HG02763 (cell line): ENCODE results near the gene PELI2.

Source experiments
- ATAC-seq: cut with Tn5 transposase; IDR thresholded peaks from one replicate; pipeline ENCODE4 v1.9.1; 2021; ENCODE audit warnings: mild to moderate bottlenecking, moderate library complexity; ENCODE audit not compliant: unreplicated experiment

PELI2 gene

DNA sequence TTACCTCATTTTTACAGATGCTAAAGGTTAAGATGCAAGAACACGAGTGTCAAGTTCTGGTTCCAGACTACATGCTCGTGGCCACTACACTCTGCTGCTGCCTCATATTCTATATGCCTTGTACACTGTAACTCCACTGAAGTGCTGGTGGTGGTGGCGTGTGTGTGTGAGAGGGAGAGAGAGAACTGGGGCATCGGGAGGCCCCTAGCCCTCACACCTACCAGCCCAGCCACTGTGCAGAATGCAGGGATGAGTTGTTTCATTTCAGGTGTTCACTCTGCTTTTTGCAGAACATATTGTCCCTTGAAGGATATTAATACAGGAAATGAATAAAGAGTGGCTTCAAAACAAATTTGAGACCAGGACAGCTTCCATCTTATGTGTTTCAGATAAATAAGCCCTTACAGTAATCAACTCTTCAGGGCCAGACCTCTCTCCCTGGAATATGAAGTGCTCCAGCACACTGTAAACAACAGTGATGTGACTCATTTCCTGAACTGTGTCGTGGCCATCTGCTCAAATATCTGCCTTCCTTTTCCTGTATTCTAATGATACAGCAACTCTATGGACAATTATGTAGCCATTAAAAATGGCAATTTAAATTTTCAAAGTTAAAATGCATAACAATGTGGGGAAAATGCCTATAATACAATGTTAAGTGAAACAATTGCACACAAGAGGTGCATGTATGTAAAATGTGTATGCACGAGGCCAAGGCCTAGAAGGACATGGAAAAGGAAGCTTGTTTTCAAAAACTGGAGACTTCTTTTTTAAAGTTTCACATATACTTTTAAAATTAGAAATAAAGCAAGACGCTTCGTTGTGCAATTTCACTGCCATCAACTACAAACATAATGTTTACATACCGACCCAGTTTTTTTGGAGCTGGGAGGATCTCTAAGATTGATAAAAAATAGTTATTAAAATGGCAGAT lies 215.4 kb downstream of the PELI2 start:
- ATAC-seq: no peak

DNA sequence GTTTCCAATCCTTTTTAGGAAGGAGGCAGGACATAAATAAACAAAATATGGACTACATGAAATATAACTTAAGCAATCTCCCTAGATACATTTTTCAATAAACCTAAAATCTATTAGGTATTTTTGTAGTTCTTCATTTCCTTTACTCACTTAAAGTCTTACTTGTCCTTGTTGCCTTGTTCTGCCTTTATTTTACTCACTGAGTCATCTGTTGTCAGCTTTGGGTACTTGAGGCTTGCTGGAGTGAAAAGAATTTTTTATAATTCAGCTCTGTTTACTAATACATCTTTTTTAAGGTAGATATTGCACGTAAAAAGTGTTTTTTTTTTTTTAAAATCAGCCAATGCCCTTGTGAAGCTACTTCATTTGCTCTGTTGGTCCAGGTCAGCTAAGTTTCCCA lies 216.2 kb downstream of the PELI2 start:
- ATAC-seq: no peak

DNA sequence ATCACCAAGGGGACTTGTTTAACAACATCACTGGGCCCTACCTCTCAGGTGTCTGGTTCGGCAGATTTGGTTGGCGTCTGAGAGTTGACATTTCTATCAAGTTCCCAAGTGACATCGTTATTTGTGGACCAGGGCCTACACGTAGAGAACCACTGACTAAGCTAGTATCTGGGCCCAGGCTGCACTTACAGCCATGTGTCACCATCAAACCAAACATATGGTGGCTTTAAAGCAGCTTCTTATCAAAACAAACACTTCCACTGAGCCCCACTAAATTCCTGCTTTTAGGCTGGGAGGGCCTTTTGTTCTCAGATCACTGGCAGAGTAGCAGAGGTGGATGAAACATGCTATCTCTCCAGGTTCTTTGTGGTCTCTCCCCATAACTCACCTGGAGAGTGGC lies 220.5 kb downstream of the PELI2 start:
- no peak for ATAC-seq

- ATAC-seq: no peak
Observed at GRCh38 chr14:56339855-56340701, 221.9 kb downstream of the PELI2 start.

DNA sequence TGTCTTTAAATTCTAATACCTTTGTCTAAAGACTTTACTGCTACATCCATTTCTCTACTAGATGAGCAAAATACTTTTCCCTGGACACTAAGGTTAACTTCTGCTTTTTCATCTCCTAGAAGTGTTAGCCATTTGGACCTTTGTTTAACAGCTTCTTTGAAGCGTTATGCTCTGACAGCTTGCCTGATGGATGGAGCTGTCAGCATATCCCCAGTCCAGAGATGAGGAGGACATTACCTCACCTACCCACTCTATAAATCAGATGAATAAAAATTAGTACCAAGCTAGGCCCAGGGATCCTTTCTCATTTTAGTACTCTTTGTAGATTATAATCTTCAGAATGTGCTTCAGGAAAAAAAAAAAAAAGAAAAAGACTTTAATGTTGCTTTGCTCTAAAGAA lies 222.7 kb downstream of the PELI2 start:
- no peak for ATAC-seq

- ATAC-seq: peak; percentile 62
Observed at GRCh38 chr14:56341766-56342493, 223.7 kb downstream of the PELI2 start.

GRCh38 chr14:56342494-56342942 lies 224.3 kb downstream of the PELI2 start:
- peak; percentile 28 for ATAC-seq

DNA sequence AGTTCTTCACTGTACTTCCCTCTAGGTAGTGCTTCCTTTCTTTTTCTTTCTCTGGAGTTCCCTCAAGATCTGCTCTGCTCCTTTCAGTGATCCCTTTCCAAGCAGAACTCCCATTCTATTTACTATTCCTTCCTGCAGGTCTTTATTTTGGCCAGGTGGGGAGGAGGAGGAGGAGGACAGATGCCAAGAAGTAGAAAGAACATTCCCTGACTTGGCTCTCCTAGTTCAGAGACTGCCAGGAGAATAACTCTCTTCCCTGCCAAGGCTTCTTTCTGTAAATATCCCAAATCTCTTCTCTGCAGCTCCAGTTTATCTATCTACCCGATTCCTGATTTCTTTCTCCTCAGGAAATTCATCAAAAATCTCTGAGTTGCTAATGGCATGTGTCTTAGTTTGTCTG lies 231.7 kb downstream of the PELI2 start:
- ATAC-seq: no peak
